Embryonic facial prominence (tissue), 1 donor: ENCODE data around the gene SIL1.
"Not testable (repeated sequence)": the region's sequence is repeated elsewhere in the genome, so short reads cannot be mapped to it uniquely, and the experiment has no call there.

Source experiments
- DNase-seq: peaks from one replicate; pipeline ENCODE4 v3.0.0-alpha.2; 2016; ENCODE audit errors: extremely low spot score

The SIL1 gene

DNA sequence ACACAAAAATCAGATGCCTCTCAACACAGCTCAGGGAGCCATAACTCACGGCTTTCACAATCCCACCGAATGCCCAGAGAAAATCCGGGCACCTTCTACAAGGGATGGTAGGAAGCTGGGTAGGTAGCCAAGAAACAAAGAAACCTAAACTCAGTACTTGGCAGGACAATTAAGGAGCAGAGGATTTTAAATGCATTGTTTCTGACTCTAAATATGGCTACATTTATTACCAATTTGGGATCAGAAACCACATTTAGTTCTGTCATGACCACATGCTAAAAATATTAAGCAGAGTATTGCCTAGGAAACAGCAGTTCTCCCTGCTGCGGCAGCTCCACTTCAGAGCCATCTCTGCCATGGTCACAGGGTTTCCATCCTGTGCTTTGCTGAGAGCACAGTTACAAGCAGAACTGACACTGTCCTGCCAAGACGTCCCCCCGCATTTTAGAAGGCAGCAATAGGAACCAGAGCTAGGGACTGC lies 57.5 kb downstream of the SIL1 start:
- peak; percentile 27 for DNase-seq

GRCh38 chr5:139138809-139139208 lies 59.4 kb downstream of the SIL1 start:
- DNase-seq, result no peak

GRCh38 chr5:139138109-139138508 lies 60.1 kb downstream of the SIL1 start:
- DNase-seq, result no peak

GRCh38 chr5:139137697-139138096 lies 60.5 kb downstream of the SIL1 start:
- DNase-seq, result no peak

DNA sequence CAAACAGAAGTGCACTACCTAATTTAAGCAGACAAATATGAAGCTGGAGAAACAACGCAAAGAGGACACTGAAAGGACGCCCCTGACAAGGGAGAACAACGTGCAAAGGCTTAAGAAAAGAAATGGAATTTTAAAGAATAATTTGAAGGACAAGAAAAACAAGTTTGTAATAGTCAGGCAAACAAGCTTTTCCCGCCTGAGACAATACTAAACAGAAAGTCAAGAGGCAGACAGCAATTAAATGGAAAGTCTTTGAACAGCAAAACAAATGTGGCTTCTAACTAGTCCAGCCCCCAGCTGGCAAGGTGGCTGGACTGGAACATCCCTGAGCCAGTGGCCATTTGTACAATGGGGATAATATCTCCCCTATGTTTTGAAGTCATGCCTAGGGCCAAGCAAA lies 63.3 kb downstream of the SIL1 start:
- no peak for DNase-seq

DNA sequence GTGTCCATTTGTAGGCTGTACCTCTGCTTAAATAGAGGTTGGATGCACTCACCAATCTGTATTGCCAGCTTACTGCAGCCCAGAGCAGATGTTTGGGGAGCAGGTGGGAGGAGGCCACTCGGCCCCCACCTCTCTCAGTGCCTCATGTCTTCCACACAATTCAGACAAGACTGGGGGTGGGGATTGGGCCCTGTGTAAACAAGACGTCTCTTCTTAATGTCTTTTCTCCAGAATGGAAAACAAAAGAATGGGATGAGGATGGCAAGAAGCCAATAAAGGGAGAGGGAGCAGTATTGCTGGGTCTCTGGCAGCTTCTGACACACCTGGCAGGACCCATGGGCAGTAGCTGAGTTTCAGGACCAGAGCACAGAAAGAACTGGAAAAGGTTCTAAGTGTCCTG lies 64.9 kb downstream of the SIL1 start:
- no peak for DNase-seq

DNA sequence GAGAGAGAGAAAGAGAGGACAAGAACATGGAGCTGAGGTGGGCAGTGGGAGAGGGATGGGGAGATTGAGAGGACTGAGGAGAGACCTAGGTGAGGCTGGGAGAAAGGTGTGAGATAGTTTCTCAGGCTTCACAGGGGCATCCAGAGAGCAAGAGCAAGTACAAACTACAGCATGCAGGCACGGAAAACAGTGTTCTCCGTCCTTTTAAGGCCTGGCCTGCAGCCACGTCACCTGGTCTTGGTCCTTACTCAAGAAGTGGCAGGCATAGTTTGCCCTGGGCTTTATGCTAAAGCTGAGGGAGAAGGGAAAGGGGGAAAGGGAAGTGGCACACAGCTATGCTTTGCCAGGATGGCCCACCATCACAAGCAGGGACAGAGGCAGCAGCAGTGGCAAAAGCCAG lies 65.7 kb downstream of the SIL1 start:
- no peak for DNase-seq

- DNase-seq, result no peak
Measured at GRCh38 chr5:139131921-139132432, 66.2 kb downstream of the SIL1 start.

GRCh38 chr5:139131465-139131864 lies 66.7 kb downstream of the SIL1 start:
- DNase-seq, result no peak

GRCh38 chr5:139131062-139131461 lies 67.1 kb downstream of the SIL1 start:
- DNase-seq, result no peak

DNA sequence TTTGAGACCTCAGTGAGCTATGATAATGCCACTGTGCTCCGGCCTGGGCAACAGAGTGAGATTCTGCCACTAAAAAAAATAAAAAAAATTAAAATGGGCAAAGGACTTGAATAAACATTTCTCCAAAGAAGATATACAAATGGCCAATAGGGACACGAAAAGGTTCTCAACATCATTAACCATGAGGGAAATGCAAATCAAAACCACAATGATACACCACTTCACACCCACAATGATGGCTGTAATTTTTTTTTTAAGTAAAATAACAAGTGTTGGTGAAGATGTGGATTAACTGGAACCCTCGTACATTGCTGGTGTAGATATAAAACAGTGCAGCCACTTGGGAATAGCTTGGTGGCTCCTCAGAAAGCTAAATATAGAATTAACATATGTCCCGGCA lies 68.0 kb downstream of the SIL1 start:
- DNase-seq, result no peak

DNA sequence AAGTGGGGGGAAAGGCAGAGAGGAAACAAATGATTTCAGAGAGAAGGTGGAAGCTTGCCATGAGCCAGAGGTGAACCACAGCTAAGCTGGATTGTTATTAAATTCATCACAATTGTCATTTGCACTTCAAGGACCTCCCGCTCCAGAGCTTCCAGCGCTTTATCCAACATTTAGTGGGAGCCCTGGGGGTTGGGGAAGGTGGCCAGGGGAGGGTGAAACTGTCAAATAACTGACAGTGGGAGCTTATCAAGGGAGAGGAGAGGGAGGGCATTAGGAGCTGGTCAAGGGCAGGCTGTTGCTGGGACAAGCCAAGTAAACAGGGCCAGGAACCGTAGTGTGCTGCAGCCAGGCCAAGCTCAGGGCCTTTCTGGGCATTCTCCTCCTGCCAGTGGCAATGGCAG lies 71.5 kb downstream of the SIL1 start:
- no peak for DNase-seq

GRCh38 chr5:139125991-139126390 lies 72.2 kb downstream of the SIL1 start:
- no peak for DNase-seq

GRCh38 chr5:139124774-139125520 lies 73.2 kb downstream of the SIL1 start:
- DNase-seq, result no peak

GRCh38 chr5:139121120-139121519 lies 77.0 kb downstream of the SIL1 start:
- DNase-seq, result no peak

DNA sequence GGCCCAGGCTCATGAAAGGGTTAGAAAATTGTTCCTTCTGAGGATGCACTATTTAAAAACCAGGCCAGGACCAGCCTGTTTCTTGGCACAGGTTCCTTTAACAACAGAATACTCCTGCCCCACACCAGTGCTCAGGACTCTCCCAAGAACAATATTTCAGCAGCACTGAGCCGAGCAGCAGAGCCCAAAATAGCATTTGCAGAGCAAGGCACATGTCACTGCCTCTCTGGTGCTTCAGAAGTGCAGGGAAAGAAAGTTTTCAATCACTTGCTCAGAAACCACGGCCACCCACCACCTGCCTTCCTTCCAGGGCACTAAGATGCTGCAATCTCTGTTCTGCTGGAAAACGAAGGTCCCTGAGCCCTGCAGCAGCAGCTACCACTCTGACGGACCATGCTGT lies 77.6 kb downstream of the SIL1 start:
- no peak for DNase-seq

DNA sequence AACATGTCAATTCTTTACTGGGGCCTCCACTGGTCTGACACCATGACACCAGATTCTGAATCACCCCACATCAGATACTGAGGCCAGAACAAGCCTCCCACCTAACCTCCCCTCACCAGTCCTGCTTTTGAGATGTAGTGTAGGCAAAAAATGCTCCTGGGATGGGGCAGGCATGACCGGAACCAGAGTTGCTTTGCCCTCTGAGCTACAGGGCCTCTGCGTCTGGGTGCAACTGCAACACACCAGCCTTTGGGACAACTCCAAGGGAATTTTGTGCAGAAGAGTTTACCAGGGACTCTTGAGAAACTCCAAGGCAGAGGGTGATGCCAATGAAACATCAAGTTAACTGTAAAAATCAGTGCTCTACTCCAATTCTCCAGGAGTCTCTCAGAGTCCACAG lies 79.4 kb downstream of the SIL1 start:
- DNase-seq, result no peak

GRCh38 chr5:139117342-139117884 lies 80.8 kb downstream of the SIL1 start:
- no peak for DNase-seq

DNA sequence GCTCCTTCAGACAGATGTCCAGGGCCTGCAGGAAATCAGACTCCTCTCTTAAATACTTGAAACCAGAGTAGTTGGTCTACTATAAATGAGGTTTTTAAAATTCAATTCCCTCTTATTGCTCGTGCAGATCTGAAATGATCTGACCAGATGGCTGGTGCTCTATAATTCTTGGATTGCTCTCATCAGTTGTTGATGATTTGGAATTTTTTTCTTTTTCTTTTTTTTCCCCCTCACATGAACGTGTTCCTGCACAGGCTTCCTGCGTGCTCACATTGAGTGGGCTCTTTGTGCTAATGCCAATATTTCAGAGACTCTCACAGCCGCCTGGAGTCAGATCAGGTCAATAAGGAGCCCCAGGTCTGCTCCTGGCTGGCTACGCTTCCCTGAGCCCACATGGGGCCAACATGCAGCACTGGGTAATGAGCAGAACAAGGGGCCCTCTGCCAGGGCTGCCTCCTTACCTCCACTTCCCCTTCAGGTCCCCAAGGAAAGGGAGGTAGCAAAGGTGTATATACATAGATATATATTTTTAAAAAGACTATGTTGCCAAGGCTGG lies 82.0 kb downstream of the SIL1 start:
- DNase-seq, result no peak

- no peak for DNase-seq
Measured at GRCh38 chr5:139113892-139114291, 84.3 kb downstream of the SIL1 start.

DNA sequence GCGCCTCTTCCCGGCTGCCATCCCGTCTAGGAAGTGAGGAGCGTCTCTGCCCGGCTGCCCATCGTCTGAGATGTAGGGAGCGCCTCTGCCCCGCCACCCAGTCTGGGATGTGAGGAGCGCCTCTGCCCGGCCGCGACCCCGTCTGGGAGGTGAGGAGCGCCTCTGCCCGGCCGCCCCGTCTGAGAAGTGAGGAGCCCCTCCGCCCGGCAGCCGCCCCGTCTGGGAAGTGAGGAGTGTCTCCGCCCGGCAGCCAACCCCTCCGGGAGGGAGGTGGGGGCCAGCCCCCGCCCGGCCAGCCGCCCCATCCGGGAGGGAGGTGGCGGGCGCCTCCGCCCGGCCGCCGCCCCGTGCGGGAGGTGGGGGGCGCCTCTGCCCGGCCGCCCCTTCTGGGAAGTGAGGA lies 85.8 kb downstream of the SIL1 start:
- not testable (repeated sequence) for DNase-seq

DNA sequence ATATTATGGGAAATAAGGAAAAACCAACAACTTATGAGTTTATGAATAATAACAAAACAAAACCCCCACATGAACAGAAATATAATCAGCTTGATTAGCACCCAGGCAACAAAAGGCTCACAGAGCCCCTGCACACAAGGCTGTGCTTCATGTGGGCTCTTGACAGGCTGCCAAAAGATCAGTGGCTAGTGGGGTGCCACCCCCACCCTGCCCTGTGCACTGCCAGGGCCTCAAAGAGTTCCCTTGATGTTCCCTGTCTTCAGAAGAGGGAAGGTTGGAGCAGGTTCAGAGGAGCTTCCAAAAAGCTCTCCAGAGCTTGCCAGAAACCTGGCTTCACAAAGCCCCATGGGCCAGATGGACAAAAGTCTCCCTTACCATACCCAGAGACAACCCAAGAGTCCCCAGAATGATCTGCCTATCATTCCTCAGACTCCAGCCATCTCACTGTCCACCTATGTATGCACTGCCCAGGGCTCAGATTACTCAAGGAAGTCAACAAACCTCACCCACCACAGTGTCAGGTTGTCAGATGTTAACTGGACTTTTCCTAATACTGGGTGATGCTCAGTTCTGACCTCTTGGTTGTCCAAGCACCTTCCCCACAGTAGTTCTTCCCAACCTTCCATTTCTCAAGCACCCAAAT lies 87.5 kb downstream of the SIL1 start:
- no peak for DNase-seq
